ENCODE measurements around the gene PELO. TPM values are rescaled to one million over a fixed set of nuclear protein-coding genes. Genes with fewer than 3 reads are reported as not detected.

Gene PELO
- total and polyA plus RNA-seq, 9 of the 15 experiments (the other 6 are each of a cell fraction or from before 2014, with no cell fraction given): 5.8 to 14.6 (median 9.6) TPM

- TF ChIP-seq KAT7 (CRISPR knock-in tag; IDR thresholded peaks at IDR 0.05; ENCODE audit: borderline replicate concordance): peak; percentile 74; the same call in 1 of the 2 replicates
- TF ChIP-seq, protein P1, sequence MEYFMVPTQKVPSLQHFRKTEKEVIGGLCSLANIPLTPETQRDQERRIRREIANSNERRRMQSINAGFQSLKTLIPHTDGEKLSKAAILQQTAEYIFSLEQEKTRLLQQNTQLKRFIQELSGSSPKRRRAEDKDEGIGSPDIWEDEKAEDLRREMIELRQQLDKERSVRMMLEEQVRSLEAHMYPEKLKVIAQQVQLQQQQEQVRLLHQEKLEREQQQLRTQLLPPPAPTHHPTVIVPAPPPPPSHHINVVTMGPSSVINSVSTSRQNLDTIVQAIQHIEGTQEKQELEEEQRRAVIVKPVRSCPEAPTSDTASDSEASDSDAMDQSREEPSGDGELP (CRISPR knock-in tag; IDR thresholded peaks at IDR 0.05; ENCODE audit: borderline replicate concordance): peak; percentile 89
- TF ChIP-seq SIN3A (IDR thresholded peaks at IDR 0.05; ENCODE audit: borderline replicate concordance in 2 of 2, control insufficient read depth in 1 of 2, low read depth in 2 of 2, low read length in 2 of 2): peak in 1 of 2 experiments; percentile 63; a peak in 1 of 4 replicates
- TF ChIP-seq MIER1 (IDR thresholded peaks at IDR 0.05; ENCODE audit: low read depth): no peak
- TF ChIP-seq, protein P2, sequence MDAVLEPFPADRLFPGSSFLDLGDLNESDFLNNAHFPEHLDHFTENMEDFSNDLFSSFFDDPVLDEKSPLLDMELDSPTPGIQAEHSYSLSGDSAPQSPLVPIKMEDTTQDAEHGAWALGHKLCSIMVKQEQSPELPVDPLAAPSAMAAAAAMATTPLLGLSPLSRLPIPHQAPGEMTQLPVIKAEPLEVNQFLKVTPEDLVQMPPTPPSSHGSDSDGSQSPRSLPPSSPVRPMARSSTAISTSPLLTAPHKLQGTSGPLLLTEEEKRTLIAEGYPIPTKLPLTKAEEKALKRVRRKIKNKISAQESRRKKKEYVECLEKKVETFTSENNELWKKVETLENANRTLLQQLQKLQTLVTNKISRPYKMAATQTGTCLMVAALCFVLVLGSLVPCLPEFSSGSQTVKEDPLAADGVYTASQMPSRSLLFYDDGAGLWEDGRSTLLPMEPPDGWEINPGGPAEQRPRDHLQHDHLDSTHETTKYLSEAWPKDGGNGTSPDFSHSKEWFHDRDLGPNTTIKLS (IDR thresholded peaks at IDR 0.05; ENCODE audit: borderline replicate concordance, low read depth): no peak
- no peak for TF ChIP-seq PRMT5 (CRISPR knock-in tag; IDR thresholded peaks at IDR 0.05)
- no peak for TF ChIP-seq ZNF699 (CRISPR knock-in tag; IDR thresholded peaks at IDR 0.05; ENCODE audit: insufficient replicate concordance)
- TF ChIP-seq, protein P3, sequence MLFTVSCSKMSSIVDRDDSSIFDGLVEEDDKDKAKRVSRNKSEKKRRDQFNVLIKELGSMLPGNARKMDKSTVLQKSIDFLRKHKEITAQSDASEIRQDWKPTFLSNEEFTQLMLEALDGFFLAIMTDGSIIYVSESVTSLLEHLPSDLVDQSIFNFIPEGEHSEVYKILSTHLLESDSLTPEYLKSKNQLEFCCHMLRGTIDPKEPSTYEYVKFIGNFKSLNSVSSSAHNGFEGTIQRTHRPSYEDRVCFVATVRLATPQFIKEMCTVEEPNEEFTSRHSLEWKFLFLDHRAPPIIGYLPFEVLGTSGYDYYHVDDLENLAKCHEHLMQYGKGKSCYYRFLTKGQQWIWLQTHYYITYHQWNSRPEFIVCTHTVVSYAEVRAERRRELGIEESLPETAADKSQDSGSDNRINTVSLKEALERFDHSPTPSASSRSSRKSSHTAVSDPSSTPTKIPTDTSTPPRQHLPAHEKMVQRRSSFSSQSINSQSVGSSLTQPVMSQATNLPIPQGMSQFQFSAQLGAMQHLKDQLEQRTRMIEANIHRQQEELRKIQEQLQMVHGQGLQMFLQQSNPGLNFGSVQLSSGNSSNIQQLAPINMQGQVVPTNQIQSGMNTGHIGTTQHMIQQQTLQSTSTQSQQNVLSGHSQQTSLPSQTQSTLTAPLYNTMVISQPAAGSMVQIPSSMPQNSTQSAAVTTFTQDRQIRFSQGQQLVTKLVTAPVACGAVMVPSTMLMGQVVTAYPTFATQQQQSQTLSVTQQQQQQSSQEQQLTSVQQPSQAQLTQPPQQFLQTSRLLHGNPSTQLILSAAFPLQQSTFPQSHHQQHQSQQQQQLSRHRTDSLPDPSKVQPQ (CRISPR knock-in tag; IDR thresholded peaks at IDR 0.05; ENCODE audit: borderline replicate concordance): no peak
- no peak for TF ChIP-seq ZNF407 (IDR thresholded peaks at IDR 0.05; ENCODE audit: low read depth)
- TF ChIP-seq ETS1 (conservative IDR thresholded peaks at IDR 0.05; ENCODE audit: control insufficient read depth, low read depth, low read length): no peak
- TF ChIP-seq DACH1 (IDR thresholded peaks at IDR 0.05; ENCODE audit: partially characterized antibody): peak; percentile 65
Measured at GRCh38 chr5:52799358-52799982, 11.8 kb downstream of the PELO start (continued).
